ENCODE data around the gene NXPE3. TPM values are rescaled to one million over a fixed set of nuclear protein-coding genes. Genes with fewer than 3 reads are reported as not detected.

The NXPE3 gene
- total RNA-seq, 2 experiments from 2014 or later: 37.4 to 37.5 TPM

DNA sequence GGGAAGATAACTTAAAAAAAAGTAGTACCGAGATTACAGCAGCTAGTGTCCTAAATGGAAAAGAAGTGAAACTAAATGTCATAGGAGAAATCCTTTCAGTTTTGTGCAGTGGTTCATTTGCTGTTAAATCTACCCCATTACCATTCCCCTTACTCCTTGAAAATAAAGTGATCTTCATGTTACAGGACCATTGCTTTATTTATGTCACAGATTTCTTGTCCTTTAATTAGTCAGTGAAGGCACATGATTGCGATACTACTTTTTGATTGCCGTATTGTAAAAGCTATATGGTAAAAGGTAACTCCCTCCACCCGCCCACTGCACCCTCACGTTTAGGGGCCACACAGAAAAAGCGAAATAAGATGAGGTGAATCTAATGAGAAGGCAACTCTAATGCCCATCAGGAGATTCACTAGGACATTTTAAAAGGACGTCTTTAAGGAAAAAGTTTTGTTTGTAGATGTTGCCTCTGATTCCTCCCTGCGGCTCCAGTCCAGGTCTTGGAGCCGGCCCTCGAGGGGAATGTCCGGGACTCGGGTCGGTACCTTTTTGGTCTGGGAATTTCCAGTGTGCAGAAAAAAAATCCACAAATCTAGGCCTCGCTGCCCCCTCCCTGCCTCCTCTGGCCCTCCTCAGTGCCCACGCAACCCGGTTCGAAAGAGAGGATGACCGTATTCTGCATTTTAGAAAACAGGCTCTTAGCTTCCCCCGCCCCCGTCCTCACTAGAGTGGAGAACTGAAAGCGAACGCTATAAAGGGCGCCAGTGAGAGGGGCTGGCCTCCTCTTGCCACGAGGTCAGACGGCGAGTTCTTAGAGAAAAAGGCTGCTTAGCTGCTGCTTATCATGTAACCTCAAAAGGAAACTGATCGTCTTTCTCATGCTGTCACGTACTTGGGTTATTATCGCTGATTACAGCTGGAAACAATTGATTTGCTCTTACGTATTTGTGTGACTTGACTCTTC is 48.5 kb downstream of the NXPE3 start:
- CTCF ChIA-PET: interaction anchor here (1.0 to 1.3 kb wide), 2 partner anchors 18 to 22 kb away, joined by 3 read pairs; partner anchors contain the start of gene NFKBIZ
- Mint-ChIP-seq H3K9me3 (no peaks in the 10 kb centered on the region), H3K27me3 (no peaks in the 10 kb centered on the region), H3K36me3 (ENCODE audit: low read depth) (peaks cover 24% of the 10 kb centered on the region), H3K27ac (peak overlapping the region; percentile 99), H3K4me3 (peak overlapping the region; percentile 98), H3K4me1 (ENCODE audit: low read depth) (peaks cover 66% of the 10 kb centered on the region)
- Histone ChIP-seq H3K27me3 (ENCODE audit: control insufficient read depth in 1 of 2, insufficient read depth in 2 of 2, low read length in 2 of 2) (no peaks in the 10 kb centered on the region), H3K9me3 (ENCODE audit: control insufficient read depth in 1 of 2, insufficient read depth in 1 of 2, low read length in 2 of 2) (no peaks in the 10 kb centered on the region), H3K36me3 (ENCODE audit: insufficient read depth, low read length) (no peaks in the 10 kb centered on the region), H3K27ac (ENCODE audit: low read depth in 1 of 2, low read length in 2 of 2) (peak overlapping the region; percentile 90 to 93), H3K4me3 (ENCODE audit: low read length) (peak overlapping the region; percentile 70), H3K4me1 (ENCODE audit: insufficient read depth, low read length) (peaks cover 31% of the 10 kb centered on the region)
- intact Hi-C loops (cut with DNase I, micrococcal nuclease): loop anchor here in 1 of 2 experiments (1.0 to 5.0 kb wide), 4 partner anchors 19 to 110 kb away; no protein-coding TSS in a partner anchor
- POLR2A ChIA-PET: interaction anchor here (0.5 to 6.7 kb wide), 23 partner anchors 9 to 397 kb away, joined by 3 to 221 read pairs (median 5); partner anchors contain the start of genes CEP97, NFKBIZ, NXPE3 and PCNP
- DNase-seq: peak; percentile 55 to 93 (median 66)
- TF ChIP-seq, protein P1, sequence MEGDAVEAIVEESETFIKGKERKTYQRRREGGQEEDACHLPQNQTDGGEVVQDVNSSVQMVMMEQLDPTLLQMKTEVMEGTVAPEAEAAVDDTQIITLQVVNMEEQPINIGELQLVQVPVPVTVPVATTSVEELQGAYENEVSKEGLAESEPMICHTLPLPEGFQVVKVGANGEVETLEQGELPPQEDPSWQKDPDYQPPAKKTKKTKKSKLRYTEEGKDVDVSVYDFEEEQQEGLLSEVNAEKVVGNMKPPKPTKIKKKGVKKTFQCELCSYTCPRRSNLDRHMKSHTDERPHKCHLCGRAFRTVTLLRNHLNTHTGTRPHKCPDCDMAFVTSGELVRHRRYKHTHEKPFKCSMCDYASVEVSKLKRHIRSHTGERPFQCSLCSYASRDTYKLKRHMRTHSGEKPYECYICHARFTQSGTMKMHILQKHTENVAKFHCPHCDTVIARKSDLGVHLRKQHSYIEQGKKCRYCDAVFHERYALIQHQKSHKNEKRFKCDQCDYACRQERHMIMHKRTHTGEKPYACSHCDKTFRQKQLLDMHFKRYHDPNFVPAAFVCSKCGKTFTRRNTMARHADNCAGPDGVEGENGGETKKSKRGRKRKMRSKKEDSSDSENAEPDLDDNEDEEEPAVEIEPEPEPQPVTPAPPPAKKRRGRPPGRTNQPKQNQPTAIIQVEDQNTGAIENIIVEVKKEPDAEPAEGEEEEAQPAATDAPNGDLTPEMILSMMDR (IDR thresholded peaks at IDR 0.05): no peak
- peak; percentile 79 for ATAC-seq (ENCODE audit: poor library complexity)

DNA sequence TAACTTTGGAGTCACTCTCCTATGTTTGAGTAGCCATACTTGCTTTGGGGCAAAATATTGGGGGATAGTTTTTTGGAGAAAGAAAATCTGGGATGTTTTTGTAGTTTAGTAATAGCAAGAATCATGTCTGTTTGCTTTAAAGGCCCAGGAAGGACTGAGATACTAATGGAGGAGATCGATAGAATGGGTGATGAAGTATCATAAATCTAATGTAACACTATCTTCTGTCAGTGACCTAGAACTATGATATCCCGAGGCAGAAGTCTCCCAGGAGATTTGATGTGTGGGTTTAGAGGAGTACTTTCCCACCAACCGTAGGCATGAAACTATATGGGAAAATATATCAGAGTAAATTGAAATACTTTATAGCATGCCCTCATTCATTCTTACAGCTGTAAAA is 49.3 kb downstream of the NXPE3 start:
- no peaks in the 10 kb centered on the region for H3K9me3 Mint-ChIP-seq
- H3K27ac ChIP-seq (ENCODE audit: low read depth in 1 of 2, low read length in 2 of 2): peak overlapping the region; percentile 90 to 93
- ATAC-seq (ENCODE audit: poor library complexity): no peak
- peak overlapping the region; percentile 99 for H3K27ac Mint-ChIP-seq
- H3K4me1 Mint-ChIP-seq (ENCODE audit: low read depth): peaks cover 71% of the 10 kb centered on the region
- H3K27me3 ChIP-seq (ENCODE audit: control insufficient read depth in 1 of 2, insufficient read depth in 2 of 2, low read length in 2 of 2): no peaks in the 10 kb centered on the region
- TF ChIP-seq, protein P1 (IDR thresholded peaks at IDR 0.05): no peak
- ChIA-PET POLR2A (interaction anchor here (0.7 to 6.7 kb wide), 14 partner anchors 10 to 382 kb away, joined by 3 to 221 read pairs (median 9); partner anchors contain the start of genes NFKBIZ, NXPE3, PCNP and RPL24), CTCF (interaction anchor here (1.0 to 1.9 kb wide), 2 partner anchors 21 to 401 kb away, joined by 3 to 5 read pairs; partner anchors contain the start of gene NFKBIZ)
- H3K36me3 Mint-ChIP-seq (ENCODE audit: low read depth): peaks cover 18% of the 10 kb centered on the region
- no peaks in the 10 kb centered on the region for H3K9me3 ChIP-seq (ENCODE audit: control insufficient read depth in 1 of 2, insufficient read depth in 1 of 2, low read length in 2 of 2)
- no peaks in the 10 kb centered on the region for H3K36me3 ChIP-seq (ENCODE audit: insufficient read depth, low read length)
- peak overlapping the region; percentile 98 for H3K4me3 Mint-ChIP-seq
- peaks cover 31% of the 10 kb centered on the region for H3K4me1 ChIP-seq (ENCODE audit: insufficient read depth, low read length)
- intact Hi-C loops (cut with DNase I, micrococcal nuclease): loop anchor here in 1 of 2 experiments (5.0 kb wide), 2 partner anchors 34 to 109 kb away; no protein-coding TSS in a partner anchor
- peak overlapping the region; percentile 70 for H3K4me3 ChIP-seq (ENCODE audit: low read length)
- DNase-seq: no peak
- H3K27me3 Mint-ChIP-seq: no peaks in the 10 kb centered on the region

DNA sequence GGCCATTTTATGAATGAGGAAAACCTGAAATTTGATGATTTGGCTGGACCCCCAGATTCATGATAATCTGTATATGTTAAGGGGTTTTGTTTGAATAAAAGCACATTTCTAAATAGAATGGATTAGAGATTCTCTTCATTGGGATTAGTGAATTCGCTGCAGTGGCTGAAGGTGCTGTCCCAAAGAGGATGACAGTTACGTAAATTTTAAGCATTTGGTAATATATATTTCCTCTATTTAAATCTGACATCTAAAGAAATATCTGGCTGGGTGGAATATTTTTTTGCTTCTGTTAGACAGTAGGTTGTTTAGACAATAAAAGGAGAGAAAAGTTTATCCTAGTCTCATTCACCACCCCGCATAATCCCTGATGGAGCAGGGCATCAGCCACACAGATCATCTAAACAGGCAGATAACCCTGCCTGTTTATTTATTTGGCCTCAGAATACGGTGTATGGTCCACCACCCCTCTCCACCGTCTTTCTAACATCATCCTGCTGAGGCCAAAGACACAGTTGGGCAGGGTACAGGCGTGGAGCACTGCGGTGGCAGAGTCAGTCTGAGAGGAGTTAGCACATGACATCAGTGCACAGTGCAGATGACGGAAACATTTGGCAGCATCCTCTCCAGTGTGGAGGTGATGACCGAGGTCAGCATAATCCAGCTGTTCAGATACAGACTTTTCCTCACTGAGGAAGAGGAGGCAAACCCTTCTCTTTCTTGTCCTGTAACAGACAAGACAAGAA is 49.9 kb downstream of the NXPE3 start:
- no peaks in the 10 kb centered on the region for H3K27me3 ChIP-seq (ENCODE audit: control insufficient read depth in 1 of 2, insufficient read depth in 2 of 2, low read length in 2 of 2)
- H3K4me3 ChIP-seq (ENCODE audit: low read length): peak overlapping the region; percentile 70
- CTCF ChIA-PET: interaction anchor here (1.9 kb wide), 1 partner anchor 400 kb away, joined by 5 read pairs; no protein-coding TSS in a partner anchor
- intact Hi-C loops (cut with DNase I, micrococcal nuclease): loop anchor here in 1 of 2 experiments (5.0 kb wide), 2 partner anchors 33 to 108 kb away; no protein-coding TSS in a partner anchor
- peak overlapping the region; percentile 90 to 93 for H3K27ac ChIP-seq (ENCODE audit: low read depth in 1 of 2, low read length in 2 of 2)
- TF ChIP-seq, protein P1 (IDR thresholded peaks at IDR 0.05): no peak
- peaks cover 36% of the 10 kb centered on the region for H3K4me1 ChIP-seq (ENCODE audit: insufficient read depth, low read length)
- H3K36me3 ChIP-seq (ENCODE audit: insufficient read depth, low read length): no peaks in the 10 kb centered on the region
- ATAC-seq (ENCODE audit: poor library complexity) (peak; percentile 47), DNase-seq (peak in 12 of 14 experiments; percentile 24 to 84 (median 40))
- Mint-ChIP-seq H3K27ac (peak overlapping the region; percentile 99), H3K4me1 (ENCODE audit: low read depth) (peaks cover 77% of the 10 kb centered on the region), H3K4me3 (peak overlapping the region; percentile 98), H3K36me3 (ENCODE audit: low read depth) (peaks cover 18% of the 10 kb centered on the region), H3K27me3 (no peaks in the 10 kb centered on the region), H3K9me3 (no peaks in the 10 kb centered on the region)
- POLR2A ChIA-PET: interaction anchor here (0.9 to 6.7 kb wide), 11 partner anchors 10 to 285 kb away, joined by 3 to 221 read pairs (median 7); partner anchors contain the start of genes NFKBIZ and NXPE3
- H3K9me3 ChIP-seq (ENCODE audit: control insufficient read depth in 1 of 2, insufficient read depth in 1 of 2, low read length in 2 of 2): no peaks in the 10 kb centered on the region
